ENCODE data around the gene PTPRB. TPM values are rescaled to one million over a fixed set of nuclear protein-coding genes. Genes with fewer than 3 reads are reported as not detected.

The PTPRB gene
- total RNA-seq, 1 experiment from 2014 or later: 0.33 TPM

- in situ Hi-C loops (cut with HindIII; ENCODE audit: low pct_unique_long_range_greater_than_20kb, low sequenced_read_pairs) (no loop called here), intact Hi-C loops (cut with micrococcal nuclease; ENCODE audit: unreplicated experiment) (no loop called here)
- no peak for ATAC-seq
- no peaks in the 10 kb centered on the region for H3K36me3 ChIP-seq (ENCODE audit: control insufficient read depth, insufficient read depth, low read length)
- H3K27ac ChIP-seq (ENCODE audit: low read length): no peak overlapping the region
- H3K27me3 ChIP-seq (ENCODE audit: control insufficient read depth, insufficient read depth, low read length): no peaks in the 10 kb centered on the region
- CTCF ChIA-PET: no interaction called here
- 0 out of 2 replicates have a peak, but pooled peaks cover 3% of the 10 kb centered on the region for H3K9me3 ChIP-seq (ENCODE audit: control insufficient read depth, insufficient read depth, low read depth, low read length)
- DNase-seq (ENCODE audit: low read depth, low spot score): no peak
- POLR2A ChIA-PET: no interaction called here
- BruUV-seq (replicated peaks): no TSS peak
- no peaks in the 10 kb centered on the region for H3K4me1 ChIP-seq (ENCODE audit: control insufficient read depth, insufficient read depth, low read length)
- H3K4me3 ChIP-seq (ENCODE audit: low read depth in 2 of 2, low read length in 2 of 2): no peak overlapping the region
- TF ChIP-seq REST (IDR thresholded peaks at IDR 0.05; ENCODE audit: insufficient read depth in 1 of 2, low read depth in 2 of 2, low read length in 1 of 2): no peak
- no peak for TF ChIP-seq TCF7L2 (IDR thresholded peaks at IDR 0.05; ENCODE audit: low read depth, low read length)
- TF ChIP-seq, protein P1, sequence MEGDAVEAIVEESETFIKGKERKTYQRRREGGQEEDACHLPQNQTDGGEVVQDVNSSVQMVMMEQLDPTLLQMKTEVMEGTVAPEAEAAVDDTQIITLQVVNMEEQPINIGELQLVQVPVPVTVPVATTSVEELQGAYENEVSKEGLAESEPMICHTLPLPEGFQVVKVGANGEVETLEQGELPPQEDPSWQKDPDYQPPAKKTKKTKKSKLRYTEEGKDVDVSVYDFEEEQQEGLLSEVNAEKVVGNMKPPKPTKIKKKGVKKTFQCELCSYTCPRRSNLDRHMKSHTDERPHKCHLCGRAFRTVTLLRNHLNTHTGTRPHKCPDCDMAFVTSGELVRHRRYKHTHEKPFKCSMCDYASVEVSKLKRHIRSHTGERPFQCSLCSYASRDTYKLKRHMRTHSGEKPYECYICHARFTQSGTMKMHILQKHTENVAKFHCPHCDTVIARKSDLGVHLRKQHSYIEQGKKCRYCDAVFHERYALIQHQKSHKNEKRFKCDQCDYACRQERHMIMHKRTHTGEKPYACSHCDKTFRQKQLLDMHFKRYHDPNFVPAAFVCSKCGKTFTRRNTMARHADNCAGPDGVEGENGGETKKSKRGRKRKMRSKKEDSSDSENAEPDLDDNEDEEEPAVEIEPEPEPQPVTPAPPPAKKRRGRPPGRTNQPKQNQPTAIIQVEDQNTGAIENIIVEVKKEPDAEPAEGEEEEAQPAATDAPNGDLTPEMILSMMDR (IDR thresholded peaks at IDR 0.05): no peak
- TF ChIP-seq SIN3A (IDR thresholded peaks at IDR 0.05; ENCODE audit: borderline replicate concordance, insufficient read depth, low read depth, low read length): no peak
- no peak for TF ChIP-seq POLR2AphosphoS5 (IDR thresholded peaks at IDR 0.05; ENCODE audit: low read depth, low read length)
Observed at GRCh38 chr12:70670948-70671347, 33.7 kb upstream of the PTPRB start.

DNA sequence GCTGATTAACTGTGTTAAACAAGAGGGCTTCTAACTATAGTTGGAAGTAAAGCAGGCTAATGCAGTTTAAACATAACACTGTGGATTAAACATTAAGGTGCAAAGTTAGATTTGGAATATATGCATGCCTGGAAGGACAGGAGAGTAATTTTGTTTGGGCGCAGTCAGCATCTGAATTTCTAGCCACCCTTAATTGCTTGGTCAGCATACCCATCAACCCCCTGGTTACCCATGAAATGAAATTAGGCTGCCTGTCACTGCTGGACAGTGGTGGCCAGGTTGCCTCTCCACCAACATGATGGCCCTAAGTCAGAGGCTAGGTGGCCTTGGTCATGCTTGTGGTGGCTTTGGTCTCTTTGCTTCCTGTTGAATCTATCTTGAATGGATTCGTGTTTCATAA, 30.0 kb upstream of the PTPRB start:
- H3K9me3 ChIP-seq (ENCODE audit: control insufficient read depth, insufficient read depth, low read depth, low read length): no peaks in the 10 kb centered on the region
- H3K4me1 ChIP-seq (ENCODE audit: control insufficient read depth, insufficient read depth, low read length): no peaks in the 10 kb centered on the region; the same call in 1 of the 2 replicates
- no peak overlapping the region for H3K4me3 ChIP-seq (ENCODE audit: low read depth in 2 of 2, low read length in 2 of 2)
- no peak overlapping the region for H3K27ac ChIP-seq (ENCODE audit: low read length)
- DNase-seq (ENCODE audit: low read depth, low spot score) (no peak), ATAC-seq (no peak)
- BruUV-seq (replicated peaks): no TSS peak
- no peaks in the 10 kb centered on the region for H3K27me3 ChIP-seq (ENCODE audit: control insufficient read depth, insufficient read depth, low read length)
- in situ Hi-C loops (cut with HindIII; ENCODE audit: low pct_unique_long_range_greater_than_20kb, low sequenced_read_pairs) (no loop called here), intact Hi-C loops (cut with micrococcal nuclease; ENCODE audit: unreplicated experiment) (no loop called here)
- ChIA-PET CTCF (no interaction called here), POLR2A (no interaction called here)
- H3K36me3 ChIP-seq (ENCODE audit: control insufficient read depth, insufficient read depth, low read length): no peaks in the 10 kb centered on the region
- no peak for TF ChIP-seq POLR2AphosphoS5 (IDR thresholded peaks at IDR 0.05; ENCODE audit: low read depth, low read length)
- TF ChIP-seq TCF7L2 (IDR thresholded peaks at IDR 0.05; ENCODE audit: low read depth, low read length): no peak
- TF ChIP-seq SIN3A (IDR thresholded peaks at IDR 0.05; ENCODE audit: borderline replicate concordance, insufficient read depth, low read depth, low read length): no peak
- TF ChIP-seq REST (IDR thresholded peaks at IDR 0.05; ENCODE audit: insufficient read depth in 1 of 2, low read depth in 2 of 2, low read length in 1 of 2): no peak
- TF ChIP-seq, protein P1 (IDR thresholded peaks at IDR 0.05): no peak

Data from Panc1 (cell line).